H9 (cell line): ENCODE data around the gene SPAG7. TPM values are rescaled to one million over a fixed set of nuclear protein-coding genes. Genes with fewer than 3 reads are reported as not detected.
A peak's percentile ranks its signal among the peaks of the same experiment; 100 is the strongest.

Experiments used
- DNase-seq: peaks from one replicate; pipeline ENCODE4 v3.0.0-alpha.2; 2017
- H2AFZ ChIP-seq: one replicate; pipeline ENCODE4 v1.6.1; 2013; ENCODE audit warnings: mild to moderate bottlenecking, low read length, control low read depth, moderate library complexity
- H2AK5ac ChIP-seq: 2 replicates; pipeline ENCODE4 v1.6.1; 2013; ENCODE audit warnings: low read length, control low read depth, mixed read lengths; ENCODE audit not compliant: insufficient read length
- H2BK120ac ChIP-seq: one replicate; pipeline ENCODE4 v1.6.1; 2013; ENCODE audit warnings: low read depth, mild to moderate bottlenecking, low read length, control low read depth, inconsistent platforms; ENCODE audit not compliant: poor library complexity, severe bottlenecking
- H2BK12ac ChIP-seq: 2 replicates; pipeline ENCODE4 v1.6.1; 2013; ENCODE audit warnings: low read length, control low read depth, mixed read lengths, low read depth; ENCODE audit not compliant: insufficient read length
- H2BK15ac ChIP-seq: 2 replicates; pipeline ENCODE4 v1.6.1; 2013; ENCODE audit warnings: low read depth, low read length, control low read depth
- H2BK20ac ChIP-seq: one replicate; pipeline ENCODE4 v1.6.1; 2013; ENCODE audit warnings: low read depth, mild to moderate bottlenecking, low read length, control low read depth, inconsistent platforms; ENCODE audit not compliant: poor library complexity, severe bottlenecking
- H2BK5ac ChIP-seq: 2 replicates; pipeline ENCODE4 v1.6.1; 2013; ENCODE audit warnings: low read length, control low read depth, mixed read lengths; ENCODE audit not compliant: insufficient read length
- H3K14ac ChIP-seq: 2 replicates; pipeline ENCODE4 v1.6.1; 2013; ENCODE audit warnings: low read length, control low read depth; ENCODE audit not compliant: insufficient read depth
- H3K18ac ChIP-seq: 2 replicates; pipeline ENCODE4 v1.6.1; 2013; ENCODE audit warnings: low read depth, mild to moderate bottlenecking, mixed read lengths, low read length, control low read depth; ENCODE audit not compliant: insufficient read length
- H3K23ac ChIP-seq: 2 replicates; pipeline ENCODE4 v1.6.1; 2013; ENCODE audit warnings: low read length, control low read depth, mixed read lengths, low read depth; ENCODE audit not compliant: insufficient read length
- H3K23me2 ChIP-seq: 2 replicates; pipeline ENCODE4 v1.6.1; 2013; ENCODE audit warnings: low read depth, mild to moderate bottlenecking, mixed read lengths, low read length, control low read depth; ENCODE audit not compliant: insufficient read length, poor library complexity, severe bottlenecking
- H3K27ac ChIP-seq: 2 replicates; pipeline ENCODE4 v1.5.1; 2013; ENCODE audit warnings: low read length, control low read depth, mixed read lengths, low read depth; ENCODE audit not compliant: insufficient read length
- H3K27me3 ChIP-seq: 2 replicates; pipeline ENCODE4 v1.6.1; 2013; ENCODE audit warnings: low read length, control low read depth, inconsistent platforms; ENCODE audit not compliant: insufficient read depth
- H3K4ac ChIP-seq: 2 replicates; pipeline ENCODE4 v1.6.1; 2013; ENCODE audit warnings: low read depth, mild to moderate bottlenecking, control low read depth, inconsistent platforms, low read length, moderate library complexity
- H3K4me1 ChIP-seq: 2 replicates; pipeline ENCODE4 v1.6.1; 2013; ENCODE audit warnings: low read length, control low read depth, inconsistent platforms; ENCODE audit not compliant: insufficient read depth
- H3K4me2 ChIP-seq: 2 replicates; pipeline ENCODE4 v1.6.1; 2013; ENCODE audit warnings: low read length, control low read depth, mixed read lengths; ENCODE audit not compliant: insufficient read length, insufficient read depth
- H3K56ac ChIP-seq: 2 replicates; pipeline ENCODE4 v1.6.1; 2013; ENCODE audit warnings: low read depth, mild to moderate bottlenecking, mixed read lengths, low read length, control low read depth; ENCODE audit not compliant: insufficient read length
- H3K79me1 ChIP-seq: 2 replicates; pipeline ENCODE4 v1.6.1; 2013; ENCODE audit warnings: low read depth, mild to moderate bottlenecking, moderate library complexity, low read length, control low read depth, inconsistent platforms; ENCODE audit not compliant: insufficient read depth, poor library complexity, severe bottlenecking
- H3K79me2 ChIP-seq: 2 replicates; pipeline ENCODE4 v1.6.1; 2013; ENCODE audit warnings: low read length, control low read depth, inconsistent platforms; ENCODE audit not compliant: insufficient read depth
- H3K9ac ChIP-seq: 2 replicates; pipeline ENCODE4 v1.6.1; 2013; ENCODE audit warnings: low read length, control low read depth, mixed read lengths; ENCODE audit not compliant: insufficient read length; ENCODE audit errors: extremely low read depth
- H3K9me3 ChIP-seq: one replicate; pipeline ENCODE4 v1.6.1; 2013; ENCODE audit warnings: low read depth, low read length, inconsistent platforms; ENCODE audit not compliant: control insufficient read depth
- H3T11ph ChIP-seq: one replicate; pipeline ENCODE4 v1.6.1; 2013; ENCODE audit warnings: mild to moderate bottlenecking, low read length, control low read depth, inconsistent platforms
- H4K20me1 ChIP-seq: one replicate; pipeline ENCODE4 v1.6.1; 2013; ENCODE audit not compliant: control insufficient read depth, insufficient read length, insufficient read depth
- H4K5ac ChIP-seq: 2 replicates; pipeline ENCODE4 v1.6.1; 2013; ENCODE audit warnings: low read depth, mild to moderate bottlenecking, mixed read lengths, low read length, control low read depth; ENCODE audit not compliant: insufficient read length
- H4K8ac ChIP-seq: replicated peaks from 2 replicates; pipeline ENCODE4 v1.6.1; 2013; ENCODE audit warnings: low read length, control low read depth, mixed read lengths, low read depth; ENCODE audit not compliant: insufficient read length
- H4K91ac ChIP-seq: 2 replicates; pipeline ENCODE4 v1.6.1; 2013; ENCODE audit warnings: low read depth, mild to moderate bottlenecking, moderate library complexity, mixed read lengths, low read length, control low read depth; ENCODE audit not compliant: insufficient read length
- H3K27ac Mint-ChIP-seq, 3 experiments: 2 replicates in 2 of 3; 3 replicates in 1 of 3; pipeline ENCODE4 v1.8.0; 2020 to 2021; ENCODE audit warnings: mixed read lengths in 3 of 3, mild to moderate bottlenecking in 1 of 3, moderate library complexity in 1 of 3
- H3K27me3 Mint-ChIP-seq: 2 replicates; pipeline ENCODE4 v1.8.0; 2021; ENCODE audit warnings: low read depth, mild to moderate bottlenecking, moderate library complexity, mixed read lengths
- H3K36me3 Mint-ChIP-seq, 3 experiments: 2 replicates in 2 of 3; 3 replicates in 1 of 3; pipeline ENCODE4 v1.8.0; 2020 to 2021; ENCODE audit warnings: low read depth in 3 of 3, mixed read lengths in 3 of 3; ENCODE audit not compliant: insufficient read depth in 1 of 3
- H3K4me1 Mint-ChIP-seq, 2 experiments: 2 replicates each; pipeline ENCODE4 v1.8.0; 2020; ENCODE audit warnings: mixed read lengths in 2 of 2
- H3K4me3 Mint-ChIP-seq, 2 experiments: 2 replicates in 1 of 2; 3 replicates in 1 of 2; pipeline ENCODE4 v1.8.0; 2020 to 2021; ENCODE audit warnings: mild to moderate bottlenecking in 2 of 2, mixed read lengths in 2 of 2, moderate library complexity in 1 of 2
- H3K9me3 Mint-ChIP-seq, 2 experiments: 2 replicates in 1 of 2; 3 replicates in 1 of 2; pipeline ENCODE4 v1.8.0; 2020; ENCODE audit warnings: mild to moderate bottlenecking in 2 of 2, mixed read lengths in 2 of 2, moderate library complexity in 1 of 2
- WGBS: extraction: QIAGEN DNeasy Blood & Tissue Kit; methylation state at CpG from one replicate; pipeline ENCODE4 v1.1.7; 2013; ENCODE audit warnings: missing lambda C conversion rate, low lambda C conversion rate, mixed read lengths; ENCODE audit not compliant: insufficient read length; ENCODE audit errors: extremely low coverage; 5-methylcytosine and 5-hydroxymethylcytosine counted together
- total RNA-seq: library from RNA; stranded (reverse); gene quantifications from 2 replicates; pipeline ENCODE4 v1.2.1, GENCODE V29; 2021
- TF ChIP-seq, protein P1 (sequence below): fragments of 200-600 bp; sonication (generic); conservative IDR thresholded peaks from 3 replicates; pipeline ENCODE4 v1.8.0; 2021; ENCODE audit warnings: antibody characterized with exemption, mild to moderate bottlenecking

The SPAG7 gene
- total RNA-seq, 1 experiment from 2014 or later, result 102 TPM

DNA sequence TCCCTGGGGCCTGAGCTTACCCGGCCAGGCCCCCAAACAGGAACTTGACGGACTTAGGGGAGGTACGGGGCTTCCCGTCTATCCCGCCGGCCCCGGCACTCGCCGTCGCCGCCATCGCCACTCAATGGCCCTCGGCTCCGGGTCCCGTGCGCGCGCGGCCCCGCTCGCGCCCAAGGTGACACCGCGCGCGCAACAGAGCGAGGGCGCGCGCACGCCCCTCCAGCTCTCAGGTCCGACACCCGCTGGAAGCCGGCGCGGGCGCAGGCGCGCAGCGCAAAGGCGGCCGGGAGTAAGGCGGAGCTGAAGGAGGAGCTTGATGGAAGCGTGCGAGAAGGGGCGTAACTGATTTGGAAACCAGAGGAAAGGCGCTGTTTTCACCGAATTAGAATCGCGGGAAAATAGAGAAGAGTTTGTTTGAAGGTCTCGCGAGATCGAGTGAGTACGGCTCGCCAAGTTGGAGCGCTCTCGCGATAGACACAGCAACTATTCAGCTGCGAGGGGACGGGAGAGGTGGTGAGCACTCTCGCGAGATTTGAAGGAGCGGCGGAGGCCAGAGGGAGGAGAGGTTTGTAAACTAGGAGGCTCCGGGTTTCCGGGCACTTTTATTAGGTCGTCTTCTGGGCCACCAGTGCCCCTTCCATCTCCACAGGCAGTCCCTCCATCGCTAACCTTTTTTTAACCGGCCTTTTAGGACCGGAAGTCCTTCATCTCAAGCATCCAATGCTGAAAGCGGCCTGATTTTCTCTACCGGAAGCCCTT, 27.6 kb downstream of the SPAG7 start, which contains the start of the genes RNF167 and SLC25A11:
TSS of gene RNF167 (plus strand) at position 473 of the 759 bp plus-strand sequence. CDS start 642 bp downstream, outside the sequence.
TSS of gene SLC25A11 (minus strand) at position 251 of the 759 bp plus-strand sequence. CDS start at position 115, 136 bp downstream.
- peak within 1 kb of the TSS; percentile 91 for H3K14ac ChIP-seq
- no peak within 1 kb of the TSS for H3K23ac ChIP-seq
- no peaks in the 10 kb centered on the region for H3K4me1 ChIP-seq
- no peak within 1 kb of the TSS for H2BK12ac ChIP-seq
- no peak within 1 kb of the TSS for H3T11ph ChIP-seq
- no CpG with 5 or more reads among the region's 72 CpGs for WGBS
- H4K8ac ChIP-seq, result no peak within 1 kb of the TSS
- no peak within 1 kb of the TSS for H4K5ac ChIP-seq
- no peak within 1 kb of the TSS for H2BK15ac ChIP-seq
- TF ChIP-seq, protein P1, sequence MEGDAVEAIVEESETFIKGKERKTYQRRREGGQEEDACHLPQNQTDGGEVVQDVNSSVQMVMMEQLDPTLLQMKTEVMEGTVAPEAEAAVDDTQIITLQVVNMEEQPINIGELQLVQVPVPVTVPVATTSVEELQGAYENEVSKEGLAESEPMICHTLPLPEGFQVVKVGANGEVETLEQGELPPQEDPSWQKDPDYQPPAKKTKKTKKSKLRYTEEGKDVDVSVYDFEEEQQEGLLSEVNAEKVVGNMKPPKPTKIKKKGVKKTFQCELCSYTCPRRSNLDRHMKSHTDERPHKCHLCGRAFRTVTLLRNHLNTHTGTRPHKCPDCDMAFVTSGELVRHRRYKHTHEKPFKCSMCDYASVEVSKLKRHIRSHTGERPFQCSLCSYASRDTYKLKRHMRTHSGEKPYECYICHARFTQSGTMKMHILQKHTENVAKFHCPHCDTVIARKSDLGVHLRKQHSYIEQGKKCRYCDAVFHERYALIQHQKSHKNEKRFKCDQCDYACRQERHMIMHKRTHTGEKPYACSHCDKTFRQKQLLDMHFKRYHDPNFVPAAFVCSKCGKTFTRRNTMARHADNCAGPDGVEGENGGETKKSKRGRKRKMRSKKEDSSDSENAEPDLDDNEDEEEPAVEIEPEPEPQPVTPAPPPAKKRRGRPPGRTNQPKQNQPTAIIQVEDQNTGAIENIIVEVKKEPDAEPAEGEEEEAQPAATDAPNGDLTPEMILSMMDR, result no peak
- peaks cover 3% of the 10 kb centered on the region for H3K27me3 Mint-ChIP-seq
- peaks cover 7% of the 10 kb centered on the region for H4K20me1 ChIP-seq
- H2BK5ac ChIP-seq, result no peak within 1 kb of the TSS
- H3K79me2 ChIP-seq, result peaks cover 6% of the 10 kb centered on the region; the same call in 1 of the 2 replicates
- H2AK5ac ChIP-seq, result no peak within 1 kb of the TSS
- peak within 1 kb of the TSS; percentile 100 for H3K27ac Mint-ChIP-seq
- H3K4me3 Mint-ChIP-seq, result peak within 1 kb of the TSS; percentile 95 to 98
- H3K9me3 ChIP-seq, result no peaks in the 10 kb centered on the region
- H3K56ac ChIP-seq, result peak within 1 kb of the TSS; percentile 44
- no peak within 1 kb of the TSS for H4K91ac ChIP-seq
- H3K18ac ChIP-seq, result peak within 1 kb of the TSS; percentile 95
- no peak within 1 kb of the TSS for H2BK120ac ChIP-seq
- H3K27ac ChIP-seq, result peak within 1 kb of the TSS; percentile 81
- peak within 1 kb of the TSS; percentile 96 for H3K9ac ChIP-seq
- H2BK20ac ChIP-seq, result no peak within 1 kb of the TSS
- peaks cover 17% of the 10 kb centered on the region for H3K23me2 ChIP-seq
- no peaks in the 10 kb centered on the region; a peak in 1 of 5 replicates for H3K9me3 Mint-ChIP-seq
- H3K79me1 ChIP-seq, result peaks cover 5% of the 10 kb centered on the region
- peaks cover 20 to 27% of the 10 kb centered on the region in 2 experiments for H3K4me1 Mint-ChIP-seq
- H3K36me3 Mint-ChIP-seq, result peaks cover 29 to 75% (median 58%) of the 10 kb centered on the region in 3 experiments
- H3K27me3 ChIP-seq, result no peaks in the 10 kb centered on the region
- H3K4me2 ChIP-seq, result peak within 1 kb of the TSS; percentile 80
- peak within 1 kb of the TSS; percentile 83 for H2AFZ ChIP-seq
- DNase-seq, result peak; percentile 99
- no peak within 1 kb of the TSS for H3K4ac ChIP-seq
